Neural crest cell (in vitro differentiated cells): ENCODE measurements around the gene UROC1. TPM values are rescaled to one million over a fixed set of nuclear protein-coding genes. Genes with fewer than 3 reads are reported as not detected.

Source experiments
- DNase-seq: peaks from one replicate; pipeline ENCODE4 v3.0.0; 2021; ENCODE audit warnings: low read depth, mixed read lengths, low spot score
- H3K27ac Mint-ChIP-seq: one replicate; pipeline ENCODE4 v1.8.0; 2021; ENCODE audit warnings: mild to moderate bottlenecking, mixed read lengths; ENCODE audit not compliant: unreplicated experiment
- H3K27me3 Mint-ChIP-seq: 2 replicates; pipeline ENCODE4 v1.8.0; 2021; ENCODE audit warnings: low read depth, mild to moderate bottlenecking, mixed read lengths
- H3K36me3 Mint-ChIP-seq: 2 replicates; pipeline ENCODE4 v1.8.0; 2021; ENCODE audit warnings: low read depth, mild to moderate bottlenecking, mixed read lengths
- H3K4me1 Mint-ChIP-seq: 2 replicates; pipeline ENCODE4 v1.8.0; 2021; ENCODE audit warnings: mixed read lengths
- H3K4me3 Mint-ChIP-seq: one replicate; pipeline ENCODE4 v1.8.0; 2021; ENCODE audit warnings: mild to moderate bottlenecking, mixed read lengths
- H3K9me3 Mint-ChIP-seq: 2 replicates; pipeline ENCODE4 v1.8.0; 2021; ENCODE audit warnings: mixed read lengths
- CTCF ChIP-seq: fragments of 200-600 bp; sonication (generic); conservative IDR thresholded peaks from 2 replicates; pipeline ENCODE4 v1.5.0; 2021; ENCODE audit warnings: antibody characterized with exemption, mild to moderate bottlenecking
- total RNA-seq: library from RNA; stranded (reverse); gene quantifications from 2 replicates; pipeline ENCODE4 v1.2.1, GENCODE V29; 2021

The UROC1 gene
- total RNA-seq, 1 donor from 2014 or later = not detected

- Mint-ChIP-seq H3K36me3 (no peaks in the 10 kb centered on the region), H3K27me3 (peaks cover 49% of the 10 kb centered on the region), H3K9me3 (no peaks in the 10 kb centered on the region), H3K4me3 (no peak overlapping the region), H3K27ac (no peak overlapping the region), H3K4me1 (no peaks in the 10 kb centered on the region)
- no peak for DNase-seq
- TF ChIP-seq CTCF = no peak
Measured at GRCh38 chr3:126530171-126531050, 12.8 kb upstream of the UROC1 start.

- no peaks in the 10 kb centered on the region for H3K36me3 Mint-ChIP-seq
- H3K4me3 Mint-ChIP-seq = no peak overlapping the region
- no peak overlapping the region for H3K27ac Mint-ChIP-seq
- no peak for TF ChIP-seq CTCF
- H3K4me1 Mint-ChIP-seq = no peaks in the 10 kb centered on the region
- no peak for DNase-seq
- H3K9me3 Mint-ChIP-seq = no peaks in the 10 kb centered on the region
- H3K27me3 Mint-ChIP-seq = peaks cover 47% of the 10 kb centered on the region
Measured at GRCh38 chr3:126529585-126530170, 12.1 kb upstream of the UROC1 start.

- H3K4me3 Mint-ChIP-seq = no peak overlapping the region
- no peaks in the 10 kb centered on the region for H3K36me3 Mint-ChIP-seq
- no peak for DNase-seq
- H3K4me1 Mint-ChIP-seq = no peaks in the 10 kb centered on the region
- no peaks in the 10 kb centered on the region for H3K9me3 Mint-ChIP-seq
- H3K27me3 Mint-ChIP-seq = peaks cover 44% of the 10 kb centered on the region
- no peak for TF ChIP-seq CTCF
- no peak overlapping the region for H3K27ac Mint-ChIP-seq
Measured at GRCh38 chr3:126528800-126529541, 11.4 kb upstream of the UROC1 start.

- Mint-ChIP-seq H3K9me3 (no peaks in the 10 kb centered on the region), H3K36me3 (no peaks in the 10 kb centered on the region), H3K27ac (no peak overlapping the region), H3K4me1 (no peaks in the 10 kb centered on the region), H3K27me3 (peaks cover 42% of the 10 kb centered on the region), H3K4me3 (no peak overlapping the region)
- TF ChIP-seq CTCF = no peak
- DNase-seq = no peak
Measured at GRCh38 chr3:126528419-126528799, 10.8 kb upstream of the UROC1 start.

GRCh38 chr3:126527455-126528211 is 10.1 kb upstream of the UROC1 start:
- H3K27ac Mint-ChIP-seq = no peak overlapping the region

More at GRCh38 chr3:126527455-126528211, 10.1 kb upstream of the UROC1 start:
- Mint-ChIP-seq H3K9me3 (no peaks in the 10 kb centered on the region), H3K27me3 (peaks cover 43% of the 10 kb centered on the region), H3K4me1 (peaks cover 2% of the 10 kb centered on the region), H3K36me3 (no peaks in the 10 kb centered on the region), H3K4me3 (no peak overlapping the region)
- DNase-seq = no peak
- TF ChIP-seq CTCF = no peak
